ENCODE measurements around the gene GORASP1.

GORASP1 gene

GRCh38 chr3:39056151-39056550 is 51.3 kb downstream of the GORASP1 start:
- Histone ChIP-seq H4K20me1 (peaks cover 66% of the 10 kb centered on the region), H3K27ac (no peak overlapping the region), H3K4me1 (peaks cover 24% of the 10 kb centered on the region), H3K9me3 (peaks cover 8% of the 10 kb centered on the region), H3K4me2 (no peak overlapping the region), H3K27me3 (no peaks in the 10 kb centered on the region), H3K9ac (no peak overlapping the region), H3K4me3 (no peak overlapping the region), H3K36me3 (peaks cover 8% of the 10 kb centered on the region)
- TF ChIP-seq Cebpa-rat (IDR thresholded peaks at IDR 0.05): no peak

- peaks cover 8% of the 10 kb centered on the region for H3K36me3 ChIP-seq
- no peaks in the 10 kb centered on the region for H3K9me3 ChIP-seq
- peaks cover 25% of the 10 kb centered on the region for H3K4me1 ChIP-seq
- no peak overlapping the region for H3K9ac ChIP-seq
- H3K27me3 ChIP-seq: no peaks in the 10 kb centered on the region
- no peak overlapping the region for H3K4me3 ChIP-seq
- TF ChIP-seq Cebpa-rat (IDR thresholded peaks at IDR 0.05): no peak
- H4K20me1 ChIP-seq: peaks cover 58% of the 10 kb centered on the region
- no peak overlapping the region for H3K27ac ChIP-seq
- no peak overlapping the region for H3K4me2 ChIP-seq
Observed at GRCh38 chr3:39053696-39054095, 53.7 kb downstream of the GORASP1 start.

GRCh38 chr3:39052583-39052982 is 54.8 kb downstream of the GORASP1 start:
- Histone ChIP-seq H3K36me3 (no peaks in the 10 kb centered on the region; the same call in 1 of the 2 replicates), H4K20me1 (peaks cover 47% of the 10 kb centered on the region), H3K9ac (peak overlapping the region; percentile 88), H3K4me2 (peak overlapping the region; percentile 92), H3K9me3 (no peaks in the 10 kb centered on the region), H3K4me3 (peak overlapping the region; percentile 88), H3K27ac (peak overlapping the region; percentile 91), H3K27me3 (no peaks in the 10 kb centered on the region), H3K4me1 (peaks cover 25% of the 10 kb centered on the region)
- TF ChIP-seq Cebpa-rat (IDR thresholded peaks at IDR 0.05): no peak

DNA sequence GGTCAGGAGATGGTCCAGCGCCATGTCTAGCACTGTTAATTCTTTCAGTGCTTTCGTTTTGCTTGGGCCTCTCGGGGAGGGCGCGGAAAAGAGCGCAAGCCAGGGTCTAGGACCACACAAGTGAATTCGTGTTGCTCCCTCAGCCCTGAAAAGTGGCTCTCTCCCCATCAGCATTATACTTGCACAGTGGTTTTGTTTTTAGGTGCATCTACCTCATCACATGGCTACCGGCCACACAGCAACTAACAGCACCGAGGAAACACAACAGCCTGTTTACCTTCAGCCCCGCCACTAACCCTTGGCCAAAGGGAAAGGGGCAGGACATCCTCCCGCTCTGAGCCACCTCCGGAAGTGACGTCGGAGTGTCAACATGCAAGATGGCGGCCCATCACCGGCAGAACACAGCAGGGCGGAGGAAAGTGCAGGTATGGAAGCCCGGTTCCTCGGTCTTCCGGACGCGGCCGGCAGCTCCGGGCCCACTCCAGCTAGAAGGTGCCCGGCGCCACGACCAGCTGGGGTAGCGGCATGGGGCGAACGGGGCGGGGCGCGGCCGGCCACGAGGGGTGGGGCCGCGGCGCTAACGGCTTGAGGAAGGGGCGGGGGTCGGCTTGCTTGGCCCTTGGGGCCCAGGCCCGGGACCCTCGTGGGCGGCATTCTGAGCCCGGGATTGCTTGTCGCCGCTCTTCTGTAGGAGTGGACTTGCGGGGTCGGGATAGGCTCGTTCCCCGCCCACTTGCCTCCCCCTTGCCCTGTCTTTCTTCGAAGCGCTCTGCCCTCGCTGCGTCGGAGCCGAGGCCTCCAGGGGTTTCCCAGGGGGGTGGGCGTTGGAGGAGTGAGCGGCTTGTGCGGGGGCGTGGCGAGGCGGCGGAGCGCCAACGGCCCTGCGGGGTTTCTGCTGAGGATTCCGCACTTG is 55.5 kb downstream of the GORASP1 start, which contains the start of the genes SCN11A and WDR48:
SCN11A (minus strand) TSS at position 296 of the 913 bp plus-strand sequence. CDS start 101,582 bp downstream, outside the sequence.
WDR48 (plus strand) TSS at position 368 of the 913 bp plus-strand sequence; CDS start at position 378, 10 bp downstream.
- Histone ChIP-seq H3K9ac (peak within 1 kb of the TSS; percentile 88), H3K9me3 (no peaks in the 10 kb centered on the region), H3K4me2 (peak within 1 kb of the TSS; percentile 92), H3K4me1 (peaks cover 24% of the 10 kb centered on the region), H4K20me1 (peaks cover 41% of the 10 kb centered on the region), H3K27ac (peak within 1 kb of the TSS; percentile 91), H3K4me3 (peak within 1 kb of the TSS; percentile 88), H3K36me3 (no peaks in the 10 kb centered on the region), H3K27me3 (no peaks in the 10 kb centered on the region)
- no peak for TF ChIP-seq Cebpa-rat (IDR thresholded peaks at IDR 0.05)

DNA sequence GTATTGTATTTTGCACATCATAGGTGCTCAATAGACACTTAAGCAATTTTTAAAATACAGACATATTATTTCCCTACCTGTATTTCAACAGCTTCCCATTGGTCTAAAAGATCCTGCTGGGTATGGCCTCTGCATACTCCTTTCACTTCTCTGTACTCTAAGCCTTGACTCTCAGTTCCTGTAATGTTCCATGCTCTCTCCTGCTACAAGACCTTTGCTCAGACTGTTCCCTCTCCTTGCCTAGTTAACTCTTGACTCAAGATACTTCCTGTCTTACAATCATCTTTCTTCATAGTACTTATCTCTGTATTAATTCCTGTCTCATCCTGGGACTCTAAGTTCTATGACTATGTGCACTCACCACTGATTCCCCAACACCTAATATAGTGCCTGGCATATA is 57.4 kb downstream of the GORASP1 start:
- no peak overlapping the region for H3K27ac ChIP-seq
- TF ChIP-seq Cebpa-rat (IDR thresholded peaks at IDR 0.05): no peak

More for the DNA sequence above, 57.4 kb downstream of the GORASP1 start:
- Histone ChIP-seq H3K9ac (no peak overlapping the region), H3K36me3 (no peaks in the 10 kb centered on the region), H3K4me1 (peaks cover 18% of the 10 kb centered on the region), H4K20me1 (peaks cover 22% of the 10 kb centered on the region), H3K9me3 (no peaks in the 10 kb centered on the region), H3K4me2 (no peak overlapping the region), H3K27me3 (no peaks in the 10 kb centered on the region), H3K4me3 (no peak overlapping the region)
